ENCODE data around the gene RREB1.
A peak's percentile ranks its signal among the peaks of the same experiment; 100 is the strongest.

RREB1 gene

GRCh38 chr6:7230327-7230691 is 122.5 kb downstream of the RREB1 start:
- Histone ChIP-seq H3K27ac (no peak overlapping the region), H3K4me3 (no peak overlapping the region)

- Histone ChIP-seq H3K4me3 (no peak overlapping the region), H3K27ac (no peak overlapping the region)
Observed at GRCh38 chr6:7230956-7231713, 123.4 kb downstream of the RREB1 start.

GRCh38 chr6:7232351-7232750 is 124.6 kb downstream of the RREB1 start:
- Histone ChIP-seq H3K27ac (no peak overlapping the region), H3K4me3 (no peak overlapping the region)

- no peak overlapping the region for H3K4me3 ChIP-seq
- peak overlapping the region in 5 of 21 experiments; percentile 37 to 70 (median 65) for H3K27ac ChIP-seq
Observed at GRCh38 chr6:7234547-7234946, 126.8 kb downstream of the RREB1 start.

- H3K27ac ChIP-seq = peak overlapping the region in 12 of 21 experiments; percentile 12 to 79 (median 62)
- H3K4me3 ChIP-seq = no peak overlapping the region
Observed at GRCh38 chr6:7235712-7236305, 128.0 kb downstream of the RREB1 start.

- Histone ChIP-seq H3K4me3 (no peak overlapping the region), H3K27ac (peak overlapping the region in 12 of 21 experiments; percentile 12 to 79 (median 62))
Observed at GRCh38 chr6:7236306-7237209, 128.8 kb downstream of the RREB1 start.

- Histone ChIP-seq H3K27ac (peak overlapping the region in 2 of 21 experiments; percentile 43 to 63), H3K4me3 (no peak overlapping the region)
Observed at GRCh38 chr6:7237653-7238188, 130.0 kb downstream of the RREB1 start.

GRCh38 chr6:7238526-7238899 is 130.8 kb downstream of the RREB1 start:
- peak overlapping the region in 4 of 21 experiments; percentile 31 to 63 (median 38) for H3K27ac ChIP-seq
- no peak overlapping the region for H3K4me3 ChIP-seq

- Histone ChIP-seq H3K27ac (peak overlapping the region in 8 of 21 experiments; percentile 20 to 63 (median 38)), H3K4me3 (no peak overlapping the region)
Observed at GRCh38 chr6:7238900-7239589, 131.3 kb downstream of the RREB1 start.

- no peak overlapping the region for H3K4me3 ChIP-seq
- peak overlapping the region in 5 of 21 experiments; percentile 31 to 63 (median 55) for H3K27ac ChIP-seq
Observed at GRCh38 chr6:7239590-7239948, 131.8 kb downstream of the RREB1 start.

- peak overlapping the region in 2 of 21 experiments; percentile 17 to 39 for H3K27ac ChIP-seq
- H3K4me3 ChIP-seq = no peak overlapping the region
Observed at GRCh38 chr6:7240351-7240750, 132.6 kb downstream of the RREB1 start.

GRCh38 chr6:7241160-7241559 is 133.4 kb downstream of the RREB1 start:
- Histone ChIP-seq H3K27ac (peak overlapping the region in 8 of 21 experiments; percentile 6 to 53 (median 39)), H3K4me3 (no peak overlapping the region)

- H3K4me3 ChIP-seq = no peak overlapping the region
- peak overlapping the region in 18 of 21 experiments; percentile 1 to 74 (median 48) for H3K27ac ChIP-seq
Observed at GRCh38 chr6:7241709-7242645, 134.2 kb downstream of the RREB1 start.

- Histone ChIP-seq H3K27ac (peak overlapping the region in 18 of 21 experiments; percentile 1 to 74 (median 56)), H3K4me3 (no peak overlapping the region)
Observed at GRCh38 chr6:7242835-7243178, 135.0 kb downstream of the RREB1 start.

GRCh38 chr6:7243179-7243981 is 135.6 kb downstream of the RREB1 start:
- Histone ChIP-seq H3K27ac (peak overlapping the region in 18 of 21 experiments; percentile 1 to 74 (median 56)), H3K4me3 (no peak overlapping the region)

- H3K27ac ChIP-seq = no peak overlapping the region
- H3K4me3 ChIP-seq = no peak overlapping the region
Observed at GRCh38 chr6:7245668-7246393, 138.1 kb downstream of the RREB1 start.

All from skin epidermis (tissue), 12 donors.